Measurements from ENCODE around the gene LRP1.

Gene LRP1

GRCh38 chr12:57233357-57234232, 105.3 kb downstream of the LRP1 start:
- TF ChIP-seq GLIS3 (CRISPR knock-in tag; IDR thresholded peaks at IDR 0.05), result no peak
- no peak for TF ChIP-seq TCF4 (CRISPR knock-in tag; IDR thresholded peaks at IDR 0.05; ENCODE audit: borderline replicate concordance)
- TF ChIP-seq CSDC2 (CRISPR knock-in tag; IDR thresholded peaks at IDR 0.05), result no peak
- TF ChIP-seq BACH2 (CRISPR knock-in tag; IDR thresholded peaks at IDR 0.05; ENCODE audit: borderline replicate concordance), result no peak
- TF ChIP-seq ESRRG (CRISPR knock-in tag; IDR thresholded peaks at IDR 0.05), result no peak
- no peak for TF ChIP-seq PATZ1 (CRISPR knock-in tag; IDR thresholded peaks at IDR 0.05; ENCODE audit: borderline replicate concordance)
- no peak for TF ChIP-seq ZC3H10 (CRISPR knock-in tag; IDR thresholded peaks at IDR 0.05)
- no peak for TF ChIP-seq RARB (CRISPR knock-in tag; IDR thresholded peaks at IDR 0.05)
- TF ChIP-seq ZNF8 (CRISPR knock-in tag; IDR thresholded peaks at IDR 0.05), result no peak
- TF ChIP-seq ZNF565 (CRISPR knock-in tag; conservative IDR thresholded peaks at IDR 0.05; ENCODE audit: low read depth), result no peak
- no peak for TF ChIP-seq POU6F1 (CRISPR knock-in tag; IDR thresholded peaks at IDR 0.05; ENCODE audit: borderline replicate concordance, low read depth)
- no peak for ATAC-seq

- ATAC-seq, result no peak
- TF ChIP-seq POU6F1 (CRISPR knock-in tag; IDR thresholded peaks at IDR 0.05; ENCODE audit: borderline replicate concordance, low read depth), result no peak
- TF ChIP-seq TCF4 (CRISPR knock-in tag; IDR thresholded peaks at IDR 0.05; ENCODE audit: borderline replicate concordance), result no peak
- TF ChIP-seq RARB (CRISPR knock-in tag; IDR thresholded peaks at IDR 0.05), result no peak
- no peak for TF ChIP-seq PPARA (CRISPR knock-in tag; IDR thresholded peaks at IDR 0.05; ENCODE audit: borderline replicate concordance)
- TF ChIP-seq CSDC2 (CRISPR knock-in tag; IDR thresholded peaks at IDR 0.05), result no peak
- no peak for TF ChIP-seq BACH2 (CRISPR knock-in tag; IDR thresholded peaks at IDR 0.05; ENCODE audit: borderline replicate concordance)
- TF ChIP-seq ZNF565 (CRISPR knock-in tag; conservative IDR thresholded peaks at IDR 0.05; ENCODE audit: low read depth), result no peak
- TF ChIP-seq ZC3H10 (CRISPR knock-in tag; IDR thresholded peaks at IDR 0.05), result no peak
- no peak for TF ChIP-seq ZFP30 (CRISPR knock-in tag; IDR thresholded peaks at IDR 0.05)
- no peak for TF ChIP-seq ARNTL (CRISPR knock-in tag; IDR thresholded peaks at IDR 0.05; ENCODE audit: borderline replicate concordance, low read depth)
- TF ChIP-seq ESRRG (CRISPR knock-in tag; IDR thresholded peaks at IDR 0.05), result no peak
- TF ChIP-seq ZNF70 (CRISPR knock-in tag; IDR thresholded peaks at IDR 0.05), result no peak
Measured at GRCh38 chr12:57234233-57234570, 105.9 kb downstream of the LRP1 start.

GRCh38 chr12:57234571-57235016, 106.3 kb downstream of the LRP1 start:
- TF ChIP-seq ZNF8 (CRISPR knock-in tag; IDR thresholded peaks at IDR 0.05) (no peak), TOX (CRISPR knock-in tag; IDR thresholded peaks at IDR 0.05; ENCODE audit: borderline replicate concordance) (no peak), ZFP3 (CRISPR knock-in tag; IDR thresholded peaks at IDR 0.05) (no peak), CSRNP3 (CRISPR knock-in tag; IDR thresholded peaks at IDR 0.05) (no peak)
- no peak for ATAC-seq

GRCh38 chr12:57235017-57235727, 106.9 kb downstream of the LRP1 start:
- TF ChIP-seq ZFP30 (CRISPR knock-in tag; IDR thresholded peaks at IDR 0.05) (no peak), OSR1 (CRISPR knock-in tag; IDR thresholded peaks at IDR 0.05) (no peak), CREB5 (CRISPR knock-in tag; IDR thresholded peaks at IDR 0.05; ENCODE audit: low read depth) (no peak), TCF4 (CRISPR knock-in tag; IDR thresholded peaks at IDR 0.05; ENCODE audit: borderline replicate concordance) (no peak), ZNF8 (CRISPR knock-in tag; IDR thresholded peaks at IDR 0.05) (no peak)
- no peak for ATAC-seq
